ENCODE data around the gene ATP9A. TPM values are rescaled to one million over a fixed set of nuclear protein-coding genes. Genes with fewer than 3 reads are reported as not detected.

ATP9A gene
- total RNA-seq, 4 donors from 2014 or later, result 15.1 to 50.8 (median 30.0) TPM

GRCh38 chr20:51609251-51609650, 158.9 kb downstream of the ATP9A start:
- intact Hi-C loops (cut with DNase I; ENCODE audit: low total_unique reads), result no loop called here
- no peak for DNase-seq
- Histone ChIP-seq H3K27ac (no peak overlapping the region), H3K9me3 (no peaks in the 10 kb centered on the region), H3K4me1 (peaks cover 0 to 6% of the 10 kb centered on the region in 2 donors), H3K36me3 (no peaks in the 10 kb centered on the region), H3K4me3 (no peak overlapping the region), H3K27me3 (no peaks in the 10 kb centered on the region)
- no peak for TF ChIP-seq CTCF (IDR thresholded peaks at IDR 0.05)
- no peak for TF ChIP-seq POLR2A (IDR thresholded peaks at IDR 0.05)

- Histone ChIP-seq H3K4me3 (no peak overlapping the region), H3K36me3 (no peaks in the 10 kb centered on the region), H3K9me3 (no peaks in the 10 kb centered on the region), H3K27me3 (no peaks in the 10 kb centered on the region), H3K27ac (no peak overlapping the region), H3K4me1 (peaks cover 0 to 2% of the 10 kb centered on the region in 2 donors)
- no peak for DNase-seq
- intact Hi-C loops (cut with DNase I; ENCODE audit: low total_unique reads), result no loop called here
- TF ChIP-seq CTCF (IDR thresholded peaks at IDR 0.05) (no peak), POLR2A (IDR thresholded peaks at IDR 0.05) (no peak)
These were observed 160.1 kb downstream of the ATP9A start for GRCh38 chr20:51608061-51608460.

- H3K4me3 ChIP-seq, result no peak overlapping the region
- no peak overlapping the region for H3K27ac ChIP-seq
- TF ChIP-seq CTCF (IDR thresholded peaks at IDR 0.05), result no peak
- H3K27me3 ChIP-seq, result no peaks in the 10 kb centered on the region
- intact Hi-C loops (cut with DNase I; ENCODE audit: low total_unique reads), result no loop called here
- no peak for DNase-seq
- H3K4me1 ChIP-seq, result no peaks in the 10 kb centered on the region
- no peaks in the 10 kb centered on the region for H3K36me3 ChIP-seq
- H3K9me3 ChIP-seq, result no peaks in the 10 kb centered on the region
These were observed 161.0 kb downstream of the ATP9A start for GRCh38 chr20:51607170-51607569.

- H3K36me3 ChIP-seq, result no peaks in the 10 kb centered on the region
- no peak for DNase-seq
- H3K4me1 ChIP-seq, result no peaks in the 10 kb centered on the region
- H3K4me3 ChIP-seq, result no peak overlapping the region
- intact Hi-C loops (cut with DNase I; ENCODE audit: low total_unique reads), result no loop called here
- no peaks in the 10 kb centered on the region for H3K9me3 ChIP-seq
- TF ChIP-seq CTCF (IDR thresholded peaks at IDR 0.05) (no peak), POLR2A (IDR thresholded peaks at IDR 0.05) (no peak)
- no peak overlapping the region for H3K27ac ChIP-seq
- no peaks in the 10 kb centered on the region for H3K27me3 ChIP-seq
These were observed 163.3 kb downstream of the ATP9A start for GRCh38 chr20:51604851-51605250.

GRCh38 chr20:51602131-51602530, 166.1 kb downstream of the ATP9A start:
- Histone ChIP-seq H3K9me3 (no peaks in the 10 kb centered on the region), H3K4me1 (no peaks in the 10 kb centered on the region), H3K36me3 (no peaks in the 10 kb centered on the region), H3K27me3 (no peaks in the 10 kb centered on the region), H3K4me3 (no peak overlapping the region), H3K27ac (no peak overlapping the region)
- no peak for TF ChIP-seq POLR2A (IDR thresholded peaks at IDR 0.05)
- no peak for TF ChIP-seq CTCF (IDR thresholded peaks at IDR 0.05)
- no peak for DNase-seq
- intact Hi-C loops (cut with DNase I; ENCODE audit: low total_unique reads), result no loop called here
